ENCODE results near the gene SOCS7. TPM values are rescaled to one million over a fixed set of nuclear protein-coding genes. Genes with fewer than 3 reads are reported as not detected.
A peak's percentile ranks its signal among the peaks of the same experiment; 100 is the strongest.

Gene SOCS7
- total RNA-seq, 1 donor from 2014 or later, result 33.6 TPM

- DNase-seq (ENCODE audit: low spot score in 2 of 2, unreplicated experiment in 2 of 2), result no peak
- H3K4me1 Mint-ChIP-seq, result no peaks in the 10 kb centered on the region
- H3K27ac Mint-ChIP-seq, result no peak overlapping the region
- H3K9me3 Mint-ChIP-seq, result no peaks in the 10 kb centered on the region
- peaks cover 25% of the 10 kb centered on the region for H3K36me3 Mint-ChIP-seq
- H3K4me3 Mint-ChIP-seq, result no peak overlapping the region
- H3K27me3 Mint-ChIP-seq (ENCODE audit: low read depth), result no peaks in the 10 kb centered on the region
- no peak for TF ChIP-seq CTCF (IDR thresholded peaks at IDR 0.05; ENCODE audit: unreplicated experiment)
Observed at GRCh38 chr17:38379448-38379847, 27.8 kb downstream of the SOCS7 start.

GRCh38 chr17:38395090-38395489, 43.4 kb downstream of the SOCS7 start:
- peak overlapping the region; percentile 30 for H3K27ac Mint-ChIP-seq
- H3K27me3 Mint-ChIP-seq (ENCODE audit: low read depth), result no peaks in the 10 kb centered on the region
- H3K36me3 Mint-ChIP-seq, result peaks cover 38% of the 10 kb centered on the region
- H3K4me1 Mint-ChIP-seq, result peaks cover 31% of the 10 kb centered on the region
- no peak overlapping the region for H3K4me3 Mint-ChIP-seq
- H3K9me3 Mint-ChIP-seq, result no peaks in the 10 kb centered on the region
- TF ChIP-seq CTCF (IDR thresholded peaks at IDR 0.05; ENCODE audit: unreplicated experiment), result no peak
- no peak for DNase-seq (ENCODE audit: low spot score in 2 of 2, unreplicated experiment in 2 of 2)

- no peak overlapping the region for H3K27ac Mint-ChIP-seq
- H3K4me1 Mint-ChIP-seq, result peaks cover 22% of the 10 kb centered on the region
- H3K9me3 Mint-ChIP-seq, result no peaks in the 10 kb centered on the region
- H3K36me3 Mint-ChIP-seq, result peaks cover 53% of the 10 kb centered on the region
- no peaks in the 10 kb centered on the region for H3K27me3 Mint-ChIP-seq (ENCODE audit: low read depth)
- TF ChIP-seq CTCF (IDR thresholded peaks at IDR 0.05; ENCODE audit: unreplicated experiment), result no peak
- no peak for DNase-seq (ENCODE audit: low spot score in 2 of 2, unreplicated experiment in 2 of 2)
- H3K4me3 Mint-ChIP-seq, result no peak overlapping the region
Observed at GRCh38 chr17:38397227-38397626, 45.6 kb downstream of the SOCS7 start.

DNA sequence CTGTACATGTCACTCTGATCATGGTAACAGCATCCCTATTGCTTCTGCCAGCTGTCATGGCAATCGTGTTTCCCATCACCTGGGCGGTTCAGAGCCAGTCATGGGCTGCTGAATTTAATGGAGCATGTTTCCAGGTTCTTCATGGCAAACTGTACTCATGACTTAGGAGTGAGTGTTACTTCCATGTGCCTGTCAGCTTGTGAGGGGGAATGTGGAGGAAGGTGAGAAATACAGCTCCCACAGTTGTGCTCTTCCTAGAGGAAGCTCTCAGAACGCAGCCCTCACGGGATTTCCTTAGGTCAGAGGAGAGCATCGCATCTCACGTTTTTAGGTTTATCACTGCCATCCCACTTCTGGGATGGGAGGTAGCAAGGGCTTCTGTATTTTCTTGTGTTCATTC, 48.6 kb downstream of the SOCS7 start:
- no peak for DNase-seq (ENCODE audit: low spot score in 2 of 2, unreplicated experiment in 2 of 2)
- no peak overlapping the region for H3K4me3 Mint-ChIP-seq
- no peaks in the 10 kb centered on the region for H3K27me3 Mint-ChIP-seq (ENCODE audit: low read depth)
- H3K36me3 Mint-ChIP-seq, result peaks cover 44% of the 10 kb centered on the region
- no peak for TF ChIP-seq CTCF (IDR thresholded peaks at IDR 0.05; ENCODE audit: unreplicated experiment)
- peaks cover 16% of the 10 kb centered on the region for H3K4me1 Mint-ChIP-seq
- no peak overlapping the region for H3K27ac Mint-ChIP-seq
- no peaks in the 10 kb centered on the region for H3K9me3 Mint-ChIP-seq

- Mint-ChIP-seq H3K9me3 (no peaks in the 10 kb centered on the region), H3K27me3 (ENCODE audit: low read depth) (no peaks in the 10 kb centered on the region), H3K27ac (no peak overlapping the region), H3K4me3 (no peak overlapping the region), H3K4me1 (peaks cover 5% of the 10 kb centered on the region), H3K36me3 (peaks cover 36% of the 10 kb centered on the region)
- no peak for TF ChIP-seq CTCF (IDR thresholded peaks at IDR 0.05; ENCODE audit: unreplicated experiment)
- no peak for DNase-seq (ENCODE audit: low spot score in 2 of 2, unreplicated experiment in 2 of 2)
Observed at GRCh38 chr17:38401459-38401858, 49.8 kb downstream of the SOCS7 start.

DNA sequence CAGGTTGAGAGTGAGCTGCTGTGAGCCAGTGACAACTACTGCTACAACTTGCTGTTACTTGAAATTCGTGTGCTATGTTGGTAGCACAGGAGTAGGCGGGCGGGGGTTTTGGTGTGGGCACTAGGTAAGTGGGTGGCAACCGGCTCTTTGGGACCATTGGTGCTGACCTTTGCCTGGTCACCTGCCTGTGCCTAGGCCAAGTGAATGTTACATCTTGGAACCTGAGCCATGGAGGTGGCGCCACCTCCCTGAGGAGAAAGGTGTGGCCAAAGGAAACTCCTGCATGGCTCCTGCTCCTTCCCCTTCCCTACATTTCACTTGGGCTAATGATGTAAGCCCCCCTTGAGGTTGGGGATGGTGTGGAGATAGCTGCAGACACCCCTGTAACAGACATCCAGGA, 51.3 kb downstream of the SOCS7 start:
- no peak for DNase-seq (ENCODE audit: low spot score in 2 of 2, unreplicated experiment in 2 of 2)
- TF ChIP-seq CTCF (IDR thresholded peaks at IDR 0.05; ENCODE audit: unreplicated experiment), result no peak

More for the DNA sequence above, 51.3 kb downstream of the SOCS7 start:
- Mint-ChIP-seq H3K4me3 (no peak overlapping the region), H3K9me3 (no peaks in the 10 kb centered on the region), H3K27me3 (ENCODE audit: low read depth) (no peaks in the 10 kb centered on the region), H3K27ac (no peak overlapping the region), H3K36me3 (peaks cover 25% of the 10 kb centered on the region), H3K4me1 (no peaks in the 10 kb centered on the region)
